GM19397 (cell line): ENCODE measurements around the gene RAB11FIP3.

Source experiments
- ATAC-seq: cut with Tn5 transposase; IDR thresholded peaks from one replicate; pipeline ENCODE4 v1.9.1; 2021; ENCODE audit warnings: mild to moderate bottlenecking, moderate library complexity; ENCODE audit not compliant: unreplicated experiment

RAB11FIP3 gene

DNA sequence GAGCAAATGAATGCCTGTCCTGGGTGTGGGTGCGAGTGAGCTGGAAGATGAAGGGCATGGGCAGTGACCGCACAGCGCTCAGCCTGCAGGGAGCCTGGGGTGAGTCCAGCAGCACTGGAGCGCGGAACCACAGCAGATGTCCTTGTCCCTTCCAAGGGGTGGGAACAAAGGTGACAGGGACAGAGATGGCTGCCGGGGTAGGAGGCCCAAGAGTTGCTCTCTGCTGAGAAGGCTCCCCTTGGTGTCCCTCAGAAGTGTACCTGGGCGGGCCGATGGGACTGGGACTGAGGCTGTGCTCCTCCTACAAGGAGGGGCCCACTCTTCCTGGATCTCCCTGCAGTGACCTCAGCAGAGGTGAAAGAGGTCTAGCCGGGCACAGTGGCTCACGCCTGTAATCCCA lies 36.1 kb upstream of the RAB11FIP3 start:
- ATAC-seq = no peak

DNA sequence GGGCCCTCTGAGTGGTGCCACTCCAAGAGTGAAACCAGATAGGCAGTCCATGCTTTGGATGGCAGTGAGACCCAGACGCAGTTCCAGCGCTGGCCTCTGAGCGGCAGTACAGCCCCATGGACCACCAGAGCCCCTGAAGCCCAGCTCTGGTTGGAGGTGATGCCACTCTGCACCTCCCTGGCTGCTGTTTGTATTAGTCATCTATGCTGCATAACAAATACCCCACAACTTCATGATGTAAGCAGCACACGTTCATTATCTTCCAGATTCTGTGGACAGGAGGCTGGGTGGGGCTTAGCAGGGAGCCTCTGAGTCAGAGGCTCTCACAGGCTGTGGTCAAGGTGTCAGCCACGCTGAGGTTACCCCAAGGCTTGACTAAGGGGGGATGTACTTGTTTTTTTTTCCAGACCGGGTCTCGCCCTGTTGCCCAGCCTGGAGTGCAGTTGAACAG lies 33.5 kb upstream of the RAB11FIP3 start:
- ATAC-seq = no peak

DNA sequence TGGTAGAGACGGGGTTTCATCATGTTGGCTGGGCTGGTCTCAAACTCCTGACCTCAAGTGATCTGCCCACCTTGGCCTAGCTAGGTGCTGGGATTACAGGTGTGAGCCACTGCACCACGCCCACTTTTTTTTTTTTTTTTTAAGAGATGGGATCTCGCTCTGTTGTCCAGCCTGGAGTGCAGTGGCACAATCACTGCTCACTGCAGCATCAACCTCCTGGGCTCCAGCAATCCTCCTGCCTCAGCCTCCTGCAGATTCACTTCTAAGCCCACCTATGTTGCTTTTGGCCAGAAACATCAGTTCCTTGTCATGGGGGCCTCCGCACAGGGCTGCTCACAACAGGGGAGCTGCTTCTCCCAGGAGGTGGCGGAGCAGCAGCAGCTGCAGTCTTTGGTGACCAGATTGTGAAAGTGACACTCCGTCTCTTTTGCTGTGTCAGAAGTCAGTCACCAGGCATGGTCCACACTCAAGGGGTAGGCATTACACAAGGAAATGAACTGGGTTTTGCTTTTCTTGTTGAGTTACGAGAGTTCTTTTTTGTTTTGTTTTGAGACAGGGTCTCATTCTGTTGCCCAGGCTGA lies 32.9 kb upstream of the RAB11FIP3 start:
- no peak for ATAC-seq

DNA sequence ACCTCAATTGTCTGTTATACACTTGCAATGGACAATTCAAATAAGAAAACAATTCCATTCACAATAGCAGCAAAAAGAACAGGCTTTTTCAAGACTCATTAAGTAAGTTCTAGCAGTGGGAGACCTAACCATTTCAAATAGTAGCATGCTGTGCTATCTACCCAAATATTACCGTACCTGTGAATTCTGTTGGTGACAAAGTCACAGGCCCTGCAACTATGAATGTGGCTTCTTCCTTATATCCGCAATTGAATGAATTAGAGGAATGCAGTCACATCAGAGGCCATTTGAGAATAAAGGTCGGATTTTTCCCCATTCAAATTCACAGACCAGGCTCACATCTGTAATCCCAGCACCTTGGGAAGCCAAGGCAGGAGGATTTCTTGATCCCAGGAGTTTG lies 29.2 kb upstream of the RAB11FIP3 start:
- ATAC-seq = no peak

DNA sequence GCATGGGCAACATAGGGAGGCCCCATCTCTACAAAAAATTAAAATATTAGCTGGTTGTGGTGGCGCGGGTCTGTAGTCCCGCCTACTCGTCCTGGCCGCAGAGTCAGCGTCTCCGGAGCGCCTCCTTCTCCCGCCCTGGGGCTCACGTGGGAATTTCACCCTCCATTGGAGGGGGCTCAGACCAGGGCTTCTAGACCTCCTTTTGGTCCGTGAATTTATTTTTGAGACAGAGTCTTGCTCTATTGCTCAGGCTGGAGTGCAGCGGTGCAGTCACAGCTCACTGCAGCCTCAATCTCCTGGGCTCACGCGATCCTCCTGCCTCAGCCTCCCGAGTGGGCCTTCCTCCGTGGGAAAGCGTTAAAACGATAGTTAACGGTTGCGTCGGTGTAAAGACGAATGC lies 28.8 kb upstream of the RAB11FIP3 start:
- ATAC-seq = no peak

DNA sequence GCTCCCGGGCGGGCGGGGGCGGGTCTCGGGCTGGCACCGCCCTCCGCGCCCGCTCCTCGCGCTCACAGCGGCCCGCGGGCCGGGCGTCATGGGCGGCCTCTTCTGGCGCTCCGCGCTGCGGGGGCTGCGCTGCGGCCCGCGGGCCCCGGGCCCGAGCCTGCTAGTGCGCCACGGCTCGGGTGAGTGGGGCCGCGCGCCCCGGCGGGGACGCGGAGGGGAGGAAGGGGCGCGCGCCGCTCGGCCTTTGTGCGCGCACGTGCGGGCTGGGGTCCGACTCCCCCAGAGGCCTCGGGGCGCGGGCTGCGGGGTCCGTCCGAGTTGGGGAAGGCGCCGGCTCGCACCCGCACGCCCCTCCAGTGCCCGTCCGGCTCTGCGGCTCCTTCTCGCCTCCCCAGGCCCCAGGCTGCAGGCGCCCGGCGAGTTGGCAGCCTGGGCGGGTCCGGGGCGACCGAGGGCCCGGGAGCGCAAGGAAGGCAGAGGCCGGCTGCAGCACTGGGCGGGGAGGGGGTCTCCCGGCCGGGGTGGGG lies 28.3 kb upstream of the RAB11FIP3 start, which contains the start of gene NME4:
Gene NME4, plus strand, starts transcription at position 65 of the 527 bp plus-strand sequence. Its CDS starts 24 bp downstream, at position 89.
- ATAC-seq = no peak

DNA sequence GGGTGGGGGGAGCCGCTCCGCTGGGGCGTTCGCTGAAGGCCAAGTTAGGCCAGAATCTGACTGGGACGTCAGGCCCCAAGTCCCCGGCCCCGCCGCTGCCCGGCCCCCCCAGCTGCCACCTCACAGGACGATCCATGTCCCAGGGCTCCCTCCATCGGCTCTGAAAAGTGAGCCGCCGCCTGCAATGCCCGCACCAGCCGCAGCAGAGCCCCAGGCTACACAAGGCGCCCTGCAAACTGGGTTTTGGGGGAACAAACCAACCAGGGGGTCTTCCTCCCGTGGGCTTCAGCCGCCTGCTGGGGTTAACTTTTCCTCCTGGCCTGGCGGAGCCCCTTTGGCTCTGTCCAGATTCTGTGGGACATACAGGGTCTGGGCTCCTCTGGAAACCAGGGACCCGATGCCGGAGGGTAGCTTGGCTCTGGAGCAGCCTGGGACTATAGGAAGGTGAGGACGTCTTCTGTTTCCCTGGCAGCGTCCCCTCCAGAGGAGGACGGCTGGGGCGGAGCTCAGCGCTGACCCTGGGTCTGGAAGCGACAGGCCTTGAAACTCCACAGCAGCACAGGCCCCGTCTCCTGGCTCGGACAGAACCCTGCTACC lies 27.6 kb upstream of the RAB11FIP3 start:
- no peak for ATAC-seq

DNA sequence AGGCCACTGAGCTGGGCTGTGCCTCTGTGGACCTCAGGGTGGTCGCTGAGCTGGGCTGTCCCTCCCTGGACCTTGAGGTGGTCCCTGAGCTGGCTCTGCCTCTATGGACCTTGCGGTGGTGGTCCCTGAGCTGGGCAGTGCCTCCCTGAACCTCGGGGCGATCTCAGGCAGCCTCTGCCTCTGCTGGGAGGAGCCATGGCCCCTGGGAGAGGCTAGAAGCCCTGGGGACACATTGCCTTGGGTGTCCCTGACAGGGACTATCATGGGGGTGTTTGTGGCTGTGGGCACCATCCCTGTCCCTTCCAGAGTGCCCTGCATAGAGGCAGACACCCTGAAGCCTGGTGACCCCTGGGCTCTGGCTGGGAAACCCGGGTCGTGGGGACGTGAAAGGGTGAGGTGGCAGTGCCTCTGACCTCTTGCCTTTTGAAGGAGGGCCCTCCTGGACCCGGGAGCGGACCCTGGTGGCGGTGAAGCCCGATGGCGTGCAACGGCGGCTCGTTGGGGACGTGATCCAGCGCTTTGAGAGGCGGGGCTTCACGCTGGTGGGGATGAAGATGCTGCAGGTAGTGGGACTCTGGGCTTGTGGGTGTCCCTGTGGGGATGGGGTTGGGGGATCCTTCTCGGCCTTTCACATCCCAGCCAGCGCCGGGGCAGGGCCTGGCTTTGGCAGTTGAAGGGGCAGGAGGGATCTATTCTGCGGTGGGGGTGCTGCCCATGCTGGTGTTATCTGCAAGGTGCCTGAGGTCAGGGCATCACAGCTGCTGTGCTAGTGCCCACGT lies 26.7 kb upstream of the RAB11FIP3 start:
- no peak for ATAC-seq

DNA sequence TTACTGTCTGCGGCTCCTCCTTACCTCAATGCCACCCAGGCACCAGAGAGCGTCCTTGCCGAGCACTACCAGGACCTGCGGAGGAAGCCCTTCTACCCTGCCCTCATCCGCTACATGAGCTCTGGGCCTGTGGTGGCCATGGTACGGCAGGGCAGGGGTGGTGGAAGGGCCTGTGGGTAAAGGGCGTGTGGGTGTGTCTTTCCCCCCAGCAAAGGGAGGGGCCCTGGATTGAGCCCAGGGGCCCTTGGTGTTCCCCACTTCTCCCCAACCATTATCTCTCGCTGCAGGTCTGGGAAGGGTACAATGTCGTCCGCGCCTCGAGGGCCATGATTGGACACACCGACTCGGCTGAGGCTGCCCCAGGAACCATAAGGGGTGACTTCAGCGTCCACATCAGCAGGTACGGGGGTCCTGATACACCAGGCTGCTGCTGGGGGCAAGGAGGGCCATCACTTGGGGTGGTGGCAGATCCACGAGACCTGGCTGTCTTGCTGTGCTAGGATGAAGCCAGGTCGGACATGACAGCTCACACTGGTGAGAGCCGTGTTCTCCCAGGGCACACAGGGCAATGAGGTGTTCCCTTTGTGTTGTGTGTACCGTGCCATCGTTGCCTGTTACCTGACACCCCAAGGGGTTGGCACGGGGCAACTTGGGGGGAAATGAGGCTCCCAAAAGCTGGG lies 26.0 kb upstream of the RAB11FIP3 start:
- ATAC-seq = no peak

DNA sequence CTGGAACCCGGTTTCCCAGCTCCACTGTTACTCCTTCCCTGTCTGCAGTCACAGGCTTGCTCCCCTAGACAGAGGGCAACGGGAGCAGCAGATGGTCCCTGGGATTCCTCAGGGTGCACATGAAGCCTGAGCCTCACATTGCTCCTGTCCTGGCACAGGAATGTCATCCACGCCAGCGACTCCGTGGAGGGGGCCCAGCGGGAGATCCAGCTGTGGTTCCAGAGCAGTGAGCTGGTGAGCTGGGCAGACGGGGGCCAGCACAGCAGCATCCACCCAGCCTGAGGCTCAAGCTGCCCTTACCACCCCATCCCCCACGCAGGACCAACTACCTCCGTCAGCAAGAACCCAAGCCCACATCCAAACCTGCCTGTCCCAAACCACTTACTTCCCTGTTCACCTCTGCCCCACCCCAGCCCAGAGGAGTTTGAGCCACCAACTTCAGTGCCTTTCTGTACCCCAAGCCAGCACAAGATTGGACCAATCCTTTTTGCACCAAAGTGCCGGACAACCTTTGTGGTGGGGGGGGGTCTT lies 25.3 kb upstream of the RAB11FIP3 start:
- no peak for ATAC-seq

DNA sequence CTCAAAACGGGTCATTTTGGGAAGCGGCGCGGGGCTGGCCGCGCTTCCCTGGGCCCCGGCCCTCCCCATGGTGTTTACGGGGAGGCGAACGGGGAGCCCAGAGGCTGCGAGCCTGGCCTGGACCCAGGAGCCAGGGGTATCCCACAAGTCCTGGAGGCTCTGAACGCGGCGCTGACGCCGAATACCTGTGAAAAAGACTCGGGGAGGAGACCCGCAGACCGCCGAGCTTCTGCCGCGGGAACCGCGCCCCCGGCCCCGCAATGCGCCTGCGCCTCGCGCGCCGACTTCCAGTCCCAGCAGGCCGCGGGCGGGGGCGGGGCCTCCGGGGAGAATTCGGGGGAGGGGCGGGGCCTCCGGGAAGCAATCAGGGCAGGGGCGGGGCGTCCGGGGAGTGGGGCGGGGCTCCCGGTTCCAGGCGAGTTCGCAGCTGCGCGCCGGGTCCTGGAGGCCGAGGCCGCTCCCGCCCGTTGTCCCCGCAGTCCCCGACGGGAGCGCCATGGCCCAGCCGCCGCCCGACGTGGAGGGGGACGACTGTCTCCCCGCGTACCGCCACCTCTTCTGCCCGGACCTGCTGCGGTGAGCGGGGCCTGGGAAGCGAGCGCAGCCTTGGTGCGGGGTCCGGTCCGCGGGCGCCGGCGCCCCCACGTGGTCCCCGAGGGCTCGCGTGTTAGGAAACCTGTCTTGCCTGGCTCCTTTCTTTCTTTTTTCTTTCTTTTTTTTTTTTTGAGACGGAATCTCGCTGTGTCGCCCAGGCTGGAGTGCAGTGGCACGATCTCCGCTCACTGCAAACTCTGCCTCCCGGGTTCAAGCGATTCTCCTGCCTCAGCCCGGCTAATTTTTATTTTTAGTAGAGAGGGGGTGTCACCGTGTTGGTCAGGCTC lies 23.7 kb upstream of the RAB11FIP3 start, which contains the start of gene DECR2:
Gene DECR2, plus strand, starts transcription at position 418 of the 881 bp plus-strand sequence. Its CDS starts 79 bp downstream, at position 497.
- peak; percentile 60 for ATAC-seq

DNA sequence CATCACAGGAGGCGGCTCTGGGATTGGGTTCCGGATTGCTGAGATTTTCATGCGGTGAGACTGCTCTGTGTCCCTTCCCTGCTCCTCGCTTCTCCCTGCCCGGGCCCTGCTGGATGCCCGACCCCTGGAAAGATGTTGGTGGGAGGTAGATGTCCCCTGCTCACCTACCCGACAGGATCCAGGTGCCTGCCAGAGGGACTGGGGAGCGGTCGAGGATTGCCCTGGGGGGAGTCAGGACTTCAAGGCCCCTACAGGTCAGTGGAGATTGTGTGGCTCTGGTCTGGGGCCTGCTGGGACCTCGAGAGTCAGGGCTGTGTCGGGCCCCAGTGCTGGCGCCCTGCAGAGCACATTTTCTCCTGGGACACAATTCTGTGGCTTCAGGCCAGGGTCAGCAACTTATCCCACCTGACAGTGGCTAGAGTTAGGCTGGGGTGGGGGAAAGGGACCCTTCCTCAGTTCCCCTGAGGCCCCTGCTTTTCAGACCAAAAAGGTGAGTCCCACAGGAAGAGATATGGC lies 20.4 kb upstream of the RAB11FIP3 start:
- no peak for ATAC-seq

DNA sequence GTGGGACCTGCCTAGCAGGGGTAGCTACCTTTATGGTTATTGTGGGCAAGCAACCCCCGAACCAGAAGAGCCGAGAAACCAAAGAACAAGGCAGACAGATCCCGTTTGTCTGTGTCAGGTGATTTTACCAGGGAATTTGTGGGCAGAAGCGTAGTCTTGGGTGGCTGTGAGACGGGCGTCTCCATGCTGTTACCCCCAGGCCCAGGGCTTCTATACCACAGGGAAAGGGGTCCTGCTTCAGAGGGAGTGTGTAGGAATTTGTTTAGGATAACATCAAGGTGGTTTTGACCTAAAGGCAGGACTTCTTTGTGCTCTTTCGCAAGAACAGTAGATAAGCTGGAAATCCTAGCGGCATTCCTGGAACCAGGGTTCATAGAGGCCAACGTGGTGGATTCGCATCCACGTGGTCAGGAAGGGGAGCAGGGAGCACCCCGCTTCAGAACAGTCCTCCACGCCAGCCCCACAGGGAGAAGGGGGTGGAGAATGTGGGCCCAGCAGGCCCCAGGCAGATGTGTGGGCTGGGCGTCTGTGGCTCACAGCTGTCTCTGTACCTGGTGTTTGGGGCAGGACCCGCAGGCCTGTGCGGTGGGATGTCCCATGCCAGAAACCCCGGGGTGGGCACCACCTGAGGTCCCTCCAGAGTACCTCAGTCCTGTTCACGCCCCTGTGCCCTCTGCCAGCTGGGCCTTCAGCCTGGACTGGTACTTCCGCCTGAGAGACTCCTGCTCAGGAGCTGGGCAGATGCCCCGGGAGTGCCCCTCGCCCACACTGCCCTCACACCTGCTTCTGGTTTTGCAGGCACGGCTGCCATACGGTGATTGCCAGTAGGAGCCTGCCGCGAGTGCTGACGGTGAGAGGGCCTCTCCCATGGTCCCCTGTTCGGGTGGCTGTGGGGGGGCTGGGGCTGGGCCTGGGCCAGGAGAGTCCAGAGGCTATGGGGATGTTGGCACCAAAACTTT lies 19.6 kb upstream of the RAB11FIP3 start:
- no peak for ATAC-seq

DNA sequence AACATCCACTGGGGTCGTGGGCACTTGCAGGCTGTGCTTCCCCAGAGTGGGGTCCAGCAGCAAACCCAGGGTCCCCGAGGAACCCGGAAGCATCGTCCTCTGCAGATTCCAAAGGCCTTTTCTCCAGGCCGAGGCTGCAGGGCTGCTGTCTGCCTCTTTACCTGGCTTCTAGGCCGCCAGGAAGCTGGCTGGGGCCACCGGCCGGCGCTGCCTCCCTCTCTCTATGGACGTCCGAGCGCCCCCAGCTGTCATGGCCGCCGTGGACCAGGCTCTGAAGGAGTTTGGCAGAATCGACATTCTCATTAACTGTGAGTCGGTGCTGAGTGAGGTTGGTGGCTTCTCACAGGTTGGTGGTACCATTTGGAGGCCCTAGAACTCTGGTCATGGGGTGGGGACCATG lies 18.2 kb upstream of the RAB11FIP3 start:
- no peak for ATAC-seq

DNA sequence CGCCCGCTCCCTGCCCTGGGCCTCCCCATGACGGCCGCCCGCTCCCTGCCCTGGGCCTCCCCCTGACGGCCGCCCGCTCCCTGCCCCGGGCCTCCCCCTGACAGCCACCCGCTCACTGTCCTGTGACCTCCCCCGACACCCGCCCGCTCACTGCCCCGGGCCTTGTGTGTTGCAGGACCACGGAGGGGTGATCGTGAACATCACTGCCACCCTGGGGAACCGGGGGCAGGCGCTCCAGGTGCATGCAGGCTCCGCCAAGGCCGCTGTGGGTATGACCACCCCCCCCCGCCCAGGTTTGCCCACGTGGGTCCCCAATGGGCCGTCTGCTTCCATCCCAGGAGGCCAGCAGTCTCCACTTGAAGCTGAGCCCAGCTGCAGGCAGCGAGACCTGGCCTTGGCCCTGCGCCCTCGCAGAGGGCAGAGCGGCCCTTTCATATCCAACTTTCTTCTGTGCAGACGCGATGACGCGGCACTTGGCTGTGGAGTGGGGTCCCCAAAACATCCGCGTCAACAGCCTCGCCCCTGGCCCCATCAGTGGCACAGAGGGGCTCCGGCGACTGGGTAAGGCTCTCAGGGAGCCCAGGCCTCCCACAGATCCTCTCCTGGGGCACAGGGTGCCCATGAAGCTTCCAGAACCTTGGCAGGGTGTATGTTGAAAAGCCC lies 14.8 kb upstream of the RAB11FIP3 start:
- no peak for ATAC-seq

DNA sequence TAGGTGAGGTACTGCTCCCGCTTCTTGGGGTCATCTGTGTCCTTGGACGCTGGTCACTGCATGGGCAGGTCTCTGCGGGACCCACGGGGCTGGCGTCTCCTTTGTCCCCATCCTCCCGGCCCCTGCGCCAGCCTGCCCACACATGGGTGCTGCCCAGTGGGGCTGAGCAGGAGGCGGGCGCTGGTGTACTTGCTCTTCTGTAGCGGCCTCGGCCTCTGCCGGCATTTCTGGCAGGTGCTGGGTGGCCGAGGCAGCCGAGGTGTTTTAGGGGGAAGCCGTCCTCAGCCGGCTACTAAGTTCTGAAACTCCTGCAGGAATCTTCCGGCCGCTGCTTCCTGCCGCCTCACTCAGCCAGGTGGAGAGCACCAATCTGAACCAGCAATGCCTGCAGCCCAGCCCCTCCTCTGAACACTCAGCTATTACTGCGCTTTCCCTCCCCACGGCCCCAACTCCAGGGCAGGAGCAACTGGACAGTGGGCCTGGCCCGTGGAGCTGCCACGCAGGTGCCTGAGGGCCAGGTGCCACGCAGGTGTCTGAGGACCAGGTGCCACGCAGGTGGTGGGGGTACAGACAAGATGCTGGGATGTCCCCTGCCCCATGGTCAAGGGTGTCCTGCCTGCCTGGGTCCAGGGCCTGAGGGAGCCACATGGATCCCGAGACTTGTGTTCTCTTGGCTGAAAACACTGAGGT lies 13.7 kb upstream of the RAB11FIP3 start:
- ATAC-seq = no peak

DNA sequence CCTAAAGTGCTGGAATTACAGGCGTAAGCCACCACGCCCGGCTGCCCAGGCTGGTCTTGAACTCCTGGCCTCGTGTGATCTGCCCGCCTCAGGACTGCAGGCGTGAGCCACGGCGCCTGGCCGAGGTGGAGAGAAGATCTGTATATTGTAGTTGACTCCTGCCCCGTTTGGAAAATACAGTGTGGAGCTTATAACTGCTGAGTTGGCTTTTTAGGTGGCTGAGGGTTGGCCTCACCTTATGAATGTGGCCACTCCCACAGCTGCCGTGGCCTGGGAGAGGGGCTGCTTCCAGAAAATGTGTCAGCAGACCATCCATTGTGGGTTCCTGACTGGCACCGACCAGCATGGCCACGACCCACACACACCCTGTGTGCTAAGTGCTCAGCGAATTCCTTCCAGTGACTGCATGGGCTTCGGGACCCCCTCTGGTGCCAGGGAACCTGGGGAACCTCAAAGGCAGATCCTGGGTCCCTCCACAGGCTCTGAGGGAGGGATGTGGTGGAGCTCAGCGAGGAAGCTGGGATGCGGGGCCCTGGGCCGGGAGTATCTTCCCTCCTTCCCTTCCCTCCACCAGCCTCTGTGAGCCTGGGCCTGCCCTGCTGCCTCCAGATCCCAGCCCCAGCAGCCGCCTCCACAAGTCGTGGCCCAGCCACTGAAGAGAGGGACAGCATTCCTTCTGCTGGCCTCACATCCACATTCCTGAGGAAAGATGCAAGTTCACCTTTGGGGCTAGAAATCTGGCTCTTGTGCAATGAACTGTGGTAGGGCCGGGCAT lies 10.9 kb upstream of the RAB11FIP3 start:
- no peak for ATAC-seq
